ENCODE measurements around the gene WHRN.

GRCh38 chr9:114409103-114409780 is 96.0 kb downstream of the WHRN start:
- TF ChIP-seq YY1 (IDR thresholded peaks at IDR 0.05; ENCODE audit: insufficient read depth, insufficient read length) (no peak), ZNF274 (IDR thresholded peaks at IDR 0.05; ENCODE audit: low read depth, low read length) (no peak)

Measured in NT2/D1 (cell line).